HEK293T (cell line): ENCODE measurements around the gene RCL1.

Experiments used
- ARNT ChIP-seq: fragments of 450-650 bp; IDR thresholded peaks from 2 replicates; pipeline ENCODE4 v1.6.1; 2017; ENCODE audit warnings: mild to moderate bottlenecking
- BHLHE40 ChIP-seq: fragments of 450-650 bp; IDR thresholded peaks from 2 replicates; pipeline ENCODE4 v1.6.1; 2016; ENCODE audit warnings: mild to moderate bottlenecking, moderate library complexity, borderline replicate concordance
- CTBP1 ChIP-seq: fragments of 450-650 bp; IDR thresholded peaks from 2 replicates; pipeline ENCODE4 v1.6.1; 2016; ENCODE audit warnings: borderline replicate concordance
- ELF4 ChIP-seq: fragments of 450-650 bp; IDR thresholded peaks from 2 replicates; pipeline ENCODE4 v1.6.1; 2017; ENCODE audit warnings: antibody characterized with exemption
- FOXA1 ChIP-seq: fragments of 450-650 bp; IDR thresholded peaks from 2 replicates; pipeline ENCODE4 v1.6.1; 2016; ENCODE audit warnings: mild to moderate bottlenecking
- FOXM1 ChIP-seq: fragments of 450-650 bp; IDR thresholded peaks from 2 replicates; pipeline ENCODE4 v1.6.1; 2017; ENCODE audit warnings: mild to moderate bottlenecking, borderline replicate concordance
- HDGF ChIP-seq: fragments of 450-650 bp; IDR thresholded peaks from 2 replicates; pipeline ENCODE4 v1.6.1; 2017; ENCODE audit warnings: antibody characterized with exemption, borderline replicate concordance
- L3MBTL2 ChIP-seq: fragments of 450-650 bp; conservative IDR thresholded peaks from 2 replicates; pipeline ENCODE4 v1.6.1; 2016; ENCODE audit warnings: mild to moderate bottlenecking
- PKNOX1 ChIP-seq: fragments of 450-650 bp; IDR thresholded peaks from 2 replicates; pipeline ENCODE4 v1.6.1; 2016
- SP1 ChIP-seq: fragments of 450-650 bp; IDR thresholded peaks from 2 replicates; pipeline ENCODE4 v1.6.1; 2017
- SUZ12 ChIP-seq: fragments of 450-650 bp; IDR thresholded peaks from 2 replicates; pipeline ENCODE4 v1.6.1; 2016; ENCODE audit warnings: mild to moderate bottlenecking
- TARDBP ChIP-seq: fragments of 450-650 bp; IDR thresholded peaks from 2 replicates; pipeline ENCODE4 v1.6.1; 2016
- ZNF384 ChIP-seq: fragments of 450-650 bp; IDR thresholded peaks from 2 replicates; pipeline ENCODE4 v1.6.1; 2016

GRCh38 chr9:4883326-4883873 is 90.7 kb downstream of the RCL1 start:
- TF ChIP-seq ELF4 (no peak), FOXM1 (no peak), ARNT (no peak), SP1 (no peak), L3MBTL2 (no peak), BHLHE40 (no peak), SUZ12 (no peak), TARDBP (no peak), ZNF384 (no peak), FOXA1 (no peak), CTBP1 (no peak), HDGF (no peak), PKNOX1 (no peak)
